DOHH2 (cell line): Measurements from ENCODE around the gene NEUROG1.

Experiments used
- EZH2phosphoT487 ChIP-seq: fragments of 200-600 bp; sonication (generic); IDR thresholded peaks from 2 replicates; pipeline ENCODE4 v1.6.1; 2017; ENCODE audit warnings: borderline replicate concordance, mild to moderate bottlenecking, antibody characterized with exemption, low read length, moderate library complexity, mixed read lengths
- TF ChIP-seq, protein P1 (sequence below): fragments of 200-600 bp; sonication (generic); IDR thresholded peaks from one replicate; pipeline ENCODE4 v1.5.1; 2014; ENCODE audit warnings: antibody characterized with exemption, mild to moderate bottlenecking, low read depth, low read length; ENCODE audit not compliant: poor library complexity, severe bottlenecking

DNA sequence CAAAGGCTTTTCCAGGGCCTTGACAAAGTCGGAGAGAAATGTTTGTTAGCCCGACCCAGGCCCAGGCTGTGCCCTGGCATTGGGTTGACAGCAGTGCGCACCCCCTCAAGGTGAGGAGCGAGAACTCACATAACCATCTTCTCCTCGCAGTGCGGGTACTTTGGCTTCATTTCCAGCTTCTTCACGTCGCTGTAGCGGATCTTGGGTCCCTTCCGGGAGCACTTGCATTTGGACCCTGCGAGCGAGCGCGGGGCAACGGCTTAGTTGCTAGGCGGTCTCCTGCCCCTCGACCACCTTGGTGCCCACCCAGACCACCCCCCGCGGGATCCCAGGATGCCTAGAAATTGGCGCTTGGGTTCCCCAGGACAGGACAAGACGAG lies 42.5 kb upstream of the NEUROG1 start:
- TF ChIP-seq, protein P1, sequence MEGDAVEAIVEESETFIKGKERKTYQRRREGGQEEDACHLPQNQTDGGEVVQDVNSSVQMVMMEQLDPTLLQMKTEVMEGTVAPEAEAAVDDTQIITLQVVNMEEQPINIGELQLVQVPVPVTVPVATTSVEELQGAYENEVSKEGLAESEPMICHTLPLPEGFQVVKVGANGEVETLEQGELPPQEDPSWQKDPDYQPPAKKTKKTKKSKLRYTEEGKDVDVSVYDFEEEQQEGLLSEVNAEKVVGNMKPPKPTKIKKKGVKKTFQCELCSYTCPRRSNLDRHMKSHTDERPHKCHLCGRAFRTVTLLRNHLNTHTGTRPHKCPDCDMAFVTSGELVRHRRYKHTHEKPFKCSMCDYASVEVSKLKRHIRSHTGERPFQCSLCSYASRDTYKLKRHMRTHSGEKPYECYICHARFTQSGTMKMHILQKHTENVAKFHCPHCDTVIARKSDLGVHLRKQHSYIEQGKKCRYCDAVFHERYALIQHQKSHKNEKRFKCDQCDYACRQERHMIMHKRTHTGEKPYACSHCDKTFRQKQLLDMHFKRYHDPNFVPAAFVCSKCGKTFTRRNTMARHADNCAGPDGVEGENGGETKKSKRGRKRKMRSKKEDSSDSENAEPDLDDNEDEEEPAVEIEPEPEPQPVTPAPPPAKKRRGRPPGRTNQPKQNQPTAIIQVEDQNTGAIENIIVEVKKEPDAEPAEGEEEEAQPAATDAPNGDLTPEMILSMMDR: no peak
- no peak for TF ChIP-seq EZH2phosphoT487
